ENCODE measurements around the gene PRDM16. TPM values are rescaled to one million over a fixed set of nuclear protein-coding genes. Genes with fewer than 3 reads are reported as not detected.

The PRDM16 gene
- total RNA-seq, 4 donors from 2014 or later = 0.41 to 0.95 TPM; not detected in 2

GRCh38 chr1:3294450-3294849 lies 225.4 kb downstream of the PRDM16 start:
- WGBS, 2 donors (ENCODE audit: low coverage in 1 of 2) = 90% methylated on average over 2 to 13 of the region's 13 CpGs
- TF ChIP-seq, protein P1, sequence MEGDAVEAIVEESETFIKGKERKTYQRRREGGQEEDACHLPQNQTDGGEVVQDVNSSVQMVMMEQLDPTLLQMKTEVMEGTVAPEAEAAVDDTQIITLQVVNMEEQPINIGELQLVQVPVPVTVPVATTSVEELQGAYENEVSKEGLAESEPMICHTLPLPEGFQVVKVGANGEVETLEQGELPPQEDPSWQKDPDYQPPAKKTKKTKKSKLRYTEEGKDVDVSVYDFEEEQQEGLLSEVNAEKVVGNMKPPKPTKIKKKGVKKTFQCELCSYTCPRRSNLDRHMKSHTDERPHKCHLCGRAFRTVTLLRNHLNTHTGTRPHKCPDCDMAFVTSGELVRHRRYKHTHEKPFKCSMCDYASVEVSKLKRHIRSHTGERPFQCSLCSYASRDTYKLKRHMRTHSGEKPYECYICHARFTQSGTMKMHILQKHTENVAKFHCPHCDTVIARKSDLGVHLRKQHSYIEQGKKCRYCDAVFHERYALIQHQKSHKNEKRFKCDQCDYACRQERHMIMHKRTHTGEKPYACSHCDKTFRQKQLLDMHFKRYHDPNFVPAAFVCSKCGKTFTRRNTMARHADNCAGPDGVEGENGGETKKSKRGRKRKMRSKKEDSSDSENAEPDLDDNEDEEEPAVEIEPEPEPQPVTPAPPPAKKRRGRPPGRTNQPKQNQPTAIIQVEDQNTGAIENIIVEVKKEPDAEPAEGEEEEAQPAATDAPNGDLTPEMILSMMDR (IDR thresholded peaks at IDR 0.05) = no peak
- TF ChIP-seq POLR2A (IDR thresholded peaks at IDR 0.05) (no peak), EP300 (IDR thresholded peaks at IDR 0.05; ENCODE audit: low read depth) (no peak), POLR2AphosphoS5 (IDR thresholded peaks at IDR 0.05) (no peak)
- H3K27ac ChIP-seq = no peak overlapping the region
- no peaks in the 10 kb centered on the region for H3K36me3 ChIP-seq
- in situ Hi-C loops (cut with MboI; ENCODE audit: low pct_ligation_motif_present in 1 of 4, low pct_unique_long_range_greater_than_20kb in 1 of 4, low sequenced_read_pairs in 3 of 4) (no loop called here), intact Hi-C loops (cut with DNase I; ENCODE audit: low total_unique reads) (no loop called here)
- H3K4me1 ChIP-seq = no peaks in the 10 kb centered on the region
- no peak overlapping the region for H3K4me3 ChIP-seq
- peaks cover 6% of the 10 kb centered on the region for H3K27me3 ChIP-seq
- no peaks in the 10 kb centered on the region for H3K9me3 ChIP-seq
- no peak for DNase-seq

DNA sequence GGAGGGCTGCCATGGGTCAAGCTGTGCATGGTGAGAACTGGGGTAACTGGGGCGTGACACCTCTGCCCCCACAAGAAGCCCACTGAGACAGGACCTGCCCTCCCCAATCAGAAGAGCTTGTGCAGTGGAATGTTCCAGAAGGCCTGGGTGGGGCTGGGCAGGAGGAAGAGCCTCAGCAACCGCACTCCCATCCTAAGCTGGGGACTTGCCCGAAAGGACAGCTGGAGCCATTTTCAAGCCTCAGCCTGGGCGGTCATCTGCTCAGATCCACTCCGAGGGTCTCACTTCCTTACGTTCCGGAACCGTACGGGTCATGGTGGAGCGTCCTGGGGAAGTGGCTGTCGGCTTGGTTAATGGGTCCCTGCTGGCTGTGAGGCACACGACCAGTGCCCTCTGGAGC lies 226.8 kb downstream of the PRDM16 start:
- no peak for TF ChIP-seq POLR2AphosphoS5 (IDR thresholded peaks at IDR 0.05)
- TF ChIP-seq POLR2A (IDR thresholded peaks at IDR 0.05) = no peak
- TF ChIP-seq, protein P1 (IDR thresholded peaks at IDR 0.05) = no peak
- no peak for TF ChIP-seq EP300 (IDR thresholded peaks at IDR 0.05; ENCODE audit: low read depth)
- 89% methylated on average over 12 of the region's 12 CpGs; no CpG with 5 or more reads in 1 of the 2 donors for WGBS, 2 donors (ENCODE audit: low coverage in 1 of 2)
- Histone ChIP-seq H3K4me3 (no peak overlapping the region), H3K4me1 (no peaks in the 10 kb centered on the region), H3K9me3 (no peaks in the 10 kb centered on the region), H3K36me3 (no peaks in the 10 kb centered on the region), H3K27ac (no peak overlapping the region), H3K27me3 (peaks cover 6% of the 10 kb centered on the region)
- in situ Hi-C loops (cut with MboI; ENCODE audit: low pct_ligation_motif_present in 1 of 4, low pct_unique_long_range_greater_than_20kb in 1 of 4, low sequenced_read_pairs in 3 of 4) (no loop called here), intact Hi-C loops (cut with DNase I; ENCODE audit: low total_unique reads) (no loop called here)
- no peak for DNase-seq

- H3K36me3 ChIP-seq = no peaks in the 10 kb centered on the region
- intact Hi-C loops (cut with DNase I; ENCODE audit: low total_unique reads) = no loop called here
- no peak for DNase-seq
- in situ Hi-C loops (cut with MboI; ENCODE audit: low pct_ligation_motif_present in 1 of 4, low pct_unique_long_range_greater_than_20kb in 1 of 4, low sequenced_read_pairs in 3 of 4) = no loop called here
- WGBS, 2 donors (ENCODE audit: low coverage in 1 of 2) = 70% methylated on average over 11 of the region's 11 CpGs; no CpG with 5 or more reads in 1 of the 2 donors
- H3K27ac ChIP-seq = no peak overlapping the region
- H3K4me3 ChIP-seq = no peak overlapping the region
- TF ChIP-seq, protein P1 (IDR thresholded peaks at IDR 0.05) = no peak
- TF ChIP-seq POLR2AphosphoS5 (IDR thresholded peaks at IDR 0.05) (no peak), EP300 (IDR thresholded peaks at IDR 0.05; ENCODE audit: low read depth) (no peak), POLR2A (IDR thresholded peaks at IDR 0.05) (no peak)
- H3K27me3 ChIP-seq = peaks cover 6% of the 10 kb centered on the region
- no peaks in the 10 kb centered on the region for H3K4me1 ChIP-seq
- H3K9me3 ChIP-seq = no peaks in the 10 kb centered on the region
Observed at GRCh38 chr1:3296326-3296725, 227.3 kb downstream of the PRDM16 start.

DNA sequence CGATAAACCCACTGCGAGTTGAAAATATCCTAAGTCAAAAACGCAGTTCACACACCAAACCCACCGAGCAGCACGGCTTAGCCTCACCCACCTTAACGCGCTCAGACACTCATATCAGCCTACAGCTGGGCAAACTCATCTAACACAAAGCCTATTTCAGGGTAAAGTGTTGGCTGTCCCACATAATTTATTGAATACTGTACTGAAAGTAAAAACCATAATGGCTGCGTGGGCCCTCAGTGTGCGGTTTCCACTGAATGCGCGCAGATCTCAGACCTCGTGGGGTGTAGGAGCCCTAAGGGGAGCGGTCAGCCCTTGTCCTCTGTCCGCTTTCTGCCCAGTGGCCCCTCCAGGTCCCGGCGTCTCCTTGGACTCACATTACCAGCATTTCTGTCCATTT lies 227.8 kb downstream of the PRDM16 start:
- Histone ChIP-seq H3K27me3 (peaks cover 6% of the 10 kb centered on the region), H3K36me3 (no peaks in the 10 kb centered on the region), H3K9me3 (no peaks in the 10 kb centered on the region), H3K4me1 (no peaks in the 10 kb centered on the region), H3K4me3 (no peak overlapping the region), H3K27ac (no peak overlapping the region)
- in situ Hi-C loops (cut with MboI; ENCODE audit: low pct_ligation_motif_present in 1 of 4, low pct_unique_long_range_greater_than_20kb in 1 of 4, low sequenced_read_pairs in 3 of 4) (no loop called here), intact Hi-C loops (cut with DNase I; ENCODE audit: low total_unique reads) (no loop called here)
- 91 to 100% methylated on average over 4 to 16 of the region's 16 CpGs for WGBS, 2 donors (ENCODE audit: low coverage in 1 of 2)
- DNase-seq = no peak
- TF ChIP-seq POLR2A (IDR thresholded peaks at IDR 0.05) (no peak), POLR2AphosphoS5 (IDR thresholded peaks at IDR 0.05) (no peak), EP300 (IDR thresholded peaks at IDR 0.05; ENCODE audit: low read depth) (no peak)
- TF ChIP-seq, protein P1 (IDR thresholded peaks at IDR 0.05) = no peak
